DND-41 (cell line): ENCODE data around the gene MEIS1.

Experiments
- EZH2 ChIP-seq: IDR thresholded peaks from 3 replicates; pipeline ENCODE4 v1.6.1; 2012; ENCODE audit warnings: borderline replicate concordance, low read depth, mild to moderate bottlenecking, moderate library complexity, low read length, inconsistent platforms; ENCODE audit not compliant: severe bottlenecking
- TF ChIP-seq, protein P1 (sequence below): IDR thresholded peaks from 2 replicates; pipeline ENCODE4 v1.5.1; 2012; ENCODE audit warnings: borderline replicate concordance, low read length, moderate library complexity, mild to moderate bottlenecking; ENCODE audit not compliant: poor library complexity, severe bottlenecking; ENCODE audit errors: extremely low read depth

DNA sequence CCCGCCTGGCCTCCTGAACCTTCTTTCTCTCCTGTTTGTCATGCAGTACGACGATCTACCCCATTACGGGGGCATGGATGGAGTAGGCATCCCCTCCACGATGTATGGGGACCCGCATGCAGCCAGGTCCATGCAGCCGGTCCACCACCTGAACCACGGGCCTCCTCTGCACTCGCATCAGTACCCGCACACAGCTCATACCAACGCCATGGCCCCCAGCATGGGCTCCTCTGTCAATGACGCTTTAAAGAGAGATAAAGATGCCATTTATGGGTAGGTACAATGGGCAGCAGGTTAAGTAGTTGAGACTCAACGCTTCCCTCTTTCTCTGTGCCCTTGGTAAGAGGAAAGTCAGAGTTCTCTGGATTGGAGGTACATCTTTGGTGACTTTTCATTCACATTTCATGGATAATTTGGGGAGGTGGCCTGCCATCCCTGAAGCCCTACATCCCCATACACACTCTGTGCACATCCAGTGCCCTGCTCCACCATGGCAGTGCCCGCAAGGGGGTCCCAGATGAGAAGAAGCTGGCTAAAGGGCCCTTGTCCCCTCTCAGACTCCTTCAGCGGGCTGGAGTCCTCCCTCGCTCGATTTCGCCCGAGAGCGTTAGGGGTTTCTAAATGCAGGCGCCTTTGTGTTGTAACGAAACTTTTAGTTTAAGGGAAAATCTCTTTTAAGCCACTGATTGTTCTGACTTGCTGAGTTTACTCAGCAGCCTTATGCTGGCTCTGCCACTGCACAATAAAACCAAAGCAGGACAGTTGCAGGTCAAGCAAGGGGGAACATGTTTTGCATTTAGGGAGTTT is 3.0 kb downstream of the MEIS1 start:
- TF ChIP-seq, protein P1, sequence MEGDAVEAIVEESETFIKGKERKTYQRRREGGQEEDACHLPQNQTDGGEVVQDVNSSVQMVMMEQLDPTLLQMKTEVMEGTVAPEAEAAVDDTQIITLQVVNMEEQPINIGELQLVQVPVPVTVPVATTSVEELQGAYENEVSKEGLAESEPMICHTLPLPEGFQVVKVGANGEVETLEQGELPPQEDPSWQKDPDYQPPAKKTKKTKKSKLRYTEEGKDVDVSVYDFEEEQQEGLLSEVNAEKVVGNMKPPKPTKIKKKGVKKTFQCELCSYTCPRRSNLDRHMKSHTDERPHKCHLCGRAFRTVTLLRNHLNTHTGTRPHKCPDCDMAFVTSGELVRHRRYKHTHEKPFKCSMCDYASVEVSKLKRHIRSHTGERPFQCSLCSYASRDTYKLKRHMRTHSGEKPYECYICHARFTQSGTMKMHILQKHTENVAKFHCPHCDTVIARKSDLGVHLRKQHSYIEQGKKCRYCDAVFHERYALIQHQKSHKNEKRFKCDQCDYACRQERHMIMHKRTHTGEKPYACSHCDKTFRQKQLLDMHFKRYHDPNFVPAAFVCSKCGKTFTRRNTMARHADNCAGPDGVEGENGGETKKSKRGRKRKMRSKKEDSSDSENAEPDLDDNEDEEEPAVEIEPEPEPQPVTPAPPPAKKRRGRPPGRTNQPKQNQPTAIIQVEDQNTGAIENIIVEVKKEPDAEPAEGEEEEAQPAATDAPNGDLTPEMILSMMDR: no peak
- no peak for TF ChIP-seq EZH2
